Measurements from ENCODE around the gene LRP1B. TPM values are rescaled to one million over a fixed set of nuclear protein-coding genes. Genes with fewer than 3 reads are reported as not detected.

Gene LRP1B
- total and polyA plus RNA-seq, 2 donors (not counting 1 experiment from before 2014, with no cell fraction given) = not detected

GRCh38 chr2:140949932-140950331 is 1180.9 kb downstream of the LRP1B start:
- H3K4me3 Mint-ChIP-seq = no peak overlapping the region

GRCh38 chr2:140947236-140947635 is 1183.6 kb downstream of the LRP1B start:
- DNase-seq = no peak
- Histone ChIP-seq H3K27me3 (replicated peaks in 1 of 4; ENCODE audit: control extremely low read depth in 1 of 4, control insufficient read depth in 3 of 4, insufficient read depth in 4 of 4, low read length in 3 of 4) (no peaks in the 10 kb centered on the region), H3K4me3 (ENCODE audit: control extremely low read depth in 1 of 5, extremely low read depth in 1 of 5, insufficient read depth in 1 of 5, low read depth in 2 of 5, low read length in 4 of 5) (no peak overlapping the region), H2AFZ (ENCODE audit: insufficient read depth, low read depth, low read length, poor library complexity, severe bottlenecking) (no peak overlapping the region), H3K27ac (ENCODE audit: low read length in 2 of 2) (no peak overlapping the region), H3K9me3 (ENCODE audit: control extremely low read depth in 1 of 3, control insufficient read depth in 2 of 3, insufficient read depth in 1 of 3, low read length in 2 of 3) (no peaks in the 10 kb centered on the region), H4K20me1 (ENCODE audit: control insufficient read depth, insufficient read depth, low read length, poor library complexity, severe bottlenecking) (no peaks in the 10 kb centered on the region), H3K36me3 (replicated peaks in 1 of 2; ENCODE audit: control extremely low read depth in 1 of 2, control insufficient read depth in 1 of 2, extremely low read depth in 1 of 2, insufficient read depth in 2 of 2, low read length in 1 of 2) (no peaks in the 10 kb centered on the region), H3K9ac (ENCODE audit: low read length) (no peak overlapping the region), H3K4me2 (replicated peaks; ENCODE audit: low read depth, low read length, poor library complexity, severe bottlenecking) (no peak overlapping the region), H3K4me1 (ENCODE audit: control insufficient read depth in 2 of 2, insufficient read depth in 2 of 2, low read length in 2 of 2) (no peaks in the 10 kb centered on the region), H3K79me2 (ENCODE audit: control insufficient read depth, insufficient read depth, low read length) (no peaks in the 10 kb centered on the region)
- intact Hi-C loops (cut with micrococcal nuclease) = no loop called here
- no peak overlapping the region for H3K27ac Mint-ChIP-seq
- WGBS (ENCODE audit: insufficient coverage) = 80% methylated on average over 1 of the region's 4 CpGs
- ATAC-seq (ENCODE audit: low read depth) = no peak
- CTCF ChIA-PET = no interaction called here
- no peak for TF ChIP-seq CTCF (IDR thresholded peaks at IDR 0.05)
- TF ChIP-seq EZH2 (IDR thresholded peaks at IDR 0.05; ENCODE audit: borderline replicate concordance, insufficient read depth, low read depth, low read length, poor library complexity, severe bottlenecking) = no peak
- no peaks in the 10 kb centered on the region for H3K27me3 Mint-ChIP-seq
- POLR2A ChIA-PET = no interaction called here
- no peaks in the 10 kb centered on the region for H3K4me1 Mint-ChIP-seq
- H3K9me3 Mint-ChIP-seq (ENCODE audit: insufficient read depth) = no peaks in the 10 kb centered on the region
- H3K4me3 Mint-ChIP-seq = no peak overlapping the region

More at GRCh38 chr2:140949932-140950331, 1180.9 kb downstream of the LRP1B start:
- H3K9me3 ChIP-seq (ENCODE audit: control extremely low read depth in 1 of 3, control insufficient read depth in 2 of 3, insufficient read depth in 1 of 3, low read length in 2 of 3) = no peaks in the 10 kb centered on the region
- no peaks in the 10 kb centered on the region for H3K4me1 ChIP-seq (ENCODE audit: control insufficient read depth in 2 of 2, insufficient read depth in 2 of 2, low read length in 2 of 2)
- no peak overlapping the region for H3K27ac ChIP-seq (ENCODE audit: low read length in 2 of 2)
- H2AFZ ChIP-seq (ENCODE audit: insufficient read depth, low read depth, low read length, poor library complexity, severe bottlenecking) = no peak overlapping the region
- WGBS (ENCODE audit: insufficient coverage) = no CpG with 5 or more reads among the region's 1 CpG
- no peaks in the 10 kb centered on the region for H3K27me3 ChIP-seq (replicated peaks in 1 of 4; ENCODE audit: control extremely low read depth in 1 of 4, control insufficient read depth in 3 of 4, insufficient read depth in 4 of 4, low read length in 3 of 4)
- H3K4me2 ChIP-seq (replicated peaks; ENCODE audit: low read depth, low read length, poor library complexity, severe bottlenecking) = no peak overlapping the region
- no peaks in the 10 kb centered on the region for H3K79me2 ChIP-seq (ENCODE audit: control insufficient read depth, insufficient read depth, low read length)
- Mint-ChIP-seq H3K27me3 (no peaks in the 10 kb centered on the region), H3K4me1 (no peaks in the 10 kb centered on the region), H3K27ac (no peak overlapping the region), H3K9me3 (ENCODE audit: insufficient read depth) (no peaks in the 10 kb centered on the region)
- no peak for DNase-seq
- H3K4me3 ChIP-seq (ENCODE audit: control extremely low read depth in 1 of 5, extremely low read depth in 1 of 5, insufficient read depth in 1 of 5, low read depth in 2 of 5, low read length in 4 of 5) = no peak overlapping the region
- no peak for TF ChIP-seq EZH2 (IDR thresholded peaks at IDR 0.05; ENCODE audit: borderline replicate concordance, insufficient read depth, low read depth, low read length, poor library complexity, severe bottlenecking)
- no peak for TF ChIP-seq CTCF (IDR thresholded peaks at IDR 0.05)
- no peaks in the 10 kb centered on the region for H3K36me3 ChIP-seq (replicated peaks in 1 of 2; ENCODE audit: control extremely low read depth in 1 of 2, control insufficient read depth in 1 of 2, extremely low read depth in 1 of 2, insufficient read depth in 2 of 2, low read length in 1 of 2)
- no peak for ATAC-seq (ENCODE audit: low read depth)
- intact Hi-C loops (cut with micrococcal nuclease) = no loop called here
- H4K20me1 ChIP-seq (ENCODE audit: control insufficient read depth, insufficient read depth, low read length, poor library complexity, severe bottlenecking) = no peaks in the 10 kb centered on the region
- ChIA-PET CTCF (no interaction called here), POLR2A (no interaction called here)
- no peak overlapping the region for H3K9ac ChIP-seq (ENCODE audit: low read length)
